ENCODE results near the gene LAMP2.

DNA sequence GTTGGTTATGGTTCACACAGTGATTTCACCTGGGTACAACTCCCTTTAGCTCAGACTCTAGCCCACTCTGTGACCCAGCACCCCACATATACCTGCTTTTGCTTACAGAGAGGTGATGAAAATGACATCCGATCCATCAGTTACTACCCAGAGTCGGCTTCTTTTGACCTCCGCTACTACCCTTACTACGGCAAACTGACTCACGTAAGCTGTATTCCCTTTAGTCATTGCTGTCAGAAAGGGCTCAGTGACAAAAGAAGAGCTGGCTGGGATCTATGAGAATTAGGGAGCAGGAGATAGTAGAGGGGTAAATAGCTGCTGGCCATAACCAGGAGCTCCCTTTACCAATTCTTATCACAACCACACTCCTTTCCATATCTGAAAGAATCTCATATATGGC, 90.5 kb downstream of the LAMP2 start:
- TF ChIP-seq, protein P1, sequence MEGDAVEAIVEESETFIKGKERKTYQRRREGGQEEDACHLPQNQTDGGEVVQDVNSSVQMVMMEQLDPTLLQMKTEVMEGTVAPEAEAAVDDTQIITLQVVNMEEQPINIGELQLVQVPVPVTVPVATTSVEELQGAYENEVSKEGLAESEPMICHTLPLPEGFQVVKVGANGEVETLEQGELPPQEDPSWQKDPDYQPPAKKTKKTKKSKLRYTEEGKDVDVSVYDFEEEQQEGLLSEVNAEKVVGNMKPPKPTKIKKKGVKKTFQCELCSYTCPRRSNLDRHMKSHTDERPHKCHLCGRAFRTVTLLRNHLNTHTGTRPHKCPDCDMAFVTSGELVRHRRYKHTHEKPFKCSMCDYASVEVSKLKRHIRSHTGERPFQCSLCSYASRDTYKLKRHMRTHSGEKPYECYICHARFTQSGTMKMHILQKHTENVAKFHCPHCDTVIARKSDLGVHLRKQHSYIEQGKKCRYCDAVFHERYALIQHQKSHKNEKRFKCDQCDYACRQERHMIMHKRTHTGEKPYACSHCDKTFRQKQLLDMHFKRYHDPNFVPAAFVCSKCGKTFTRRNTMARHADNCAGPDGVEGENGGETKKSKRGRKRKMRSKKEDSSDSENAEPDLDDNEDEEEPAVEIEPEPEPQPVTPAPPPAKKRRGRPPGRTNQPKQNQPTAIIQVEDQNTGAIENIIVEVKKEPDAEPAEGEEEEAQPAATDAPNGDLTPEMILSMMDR (IDR thresholded peaks at IDR 0.05): no peak
- TF ChIP-seq POLR2A (IDR thresholded peaks at IDR 0.05) (no peak), EP300 (IDR thresholded peaks at IDR 0.05) (no peak)
